PC-3 (cell line): ENCODE data around the gene FGFBP3.
A peak's percentile ranks its signal among the peaks of the same experiment; 100 is the strongest.

ENCODE experiments used
- CTCF ChIP-seq: fragments of 300-600 bp; sonication (generic); conservative IDR thresholded peaks from 2 replicates; pipeline ENCODE4 v1.5.1; 2017; ENCODE audit warnings: antibody characterized with exemption, low read depth, mild to moderate bottlenecking, low read length
- EZH2 ChIP-seq: fragments of 300-600 bp; sonication (generic); IDR thresholded peaks from one replicate; pipeline ENCODE4 v1.6.1; 2017; ENCODE audit warnings: antibody characterized with exemption, mild to moderate bottlenecking, low read length; ENCODE audit not compliant: unreplicated experiment
- EZH2phosphoT487 ChIP-seq: fragments of 300-600 bp; sonication (generic); IDR thresholded peaks from 2 replicates; pipeline ENCODE4 v1.6.1; 2018; ENCODE audit warnings: mild to moderate bottlenecking, antibody characterized with exemption, low read length, borderline replicate concordance

GRCh38 chr10:91856637-91857036 is 52.6 kb downstream of the FGFBP3 start:
- peak; percentile 68 for TF ChIP-seq CTCF
- TF ChIP-seq EZH2 = no peak
- no peak for TF ChIP-seq EZH2phosphoT487
